Spleen (tissue), 7 donors: ENCODE data around the gene AZGP1.

ENCODE experiments used
- CTCF ChIP-seq, 11 experiments: fragments of 200-600 bp in 7 of 11; fragments of 450-650 bp in 4 of 11; sonication (generic) in 4 of 11; IDR thresholded peaks in 8 of 11; conservative IDR thresholded peaks in 3 of 11; 1 replicate in 7 of 11; 2 replicates in 4 of 11; pipeline versions ENCODE4 v1.4.0 to v1.8.0; 2016 to 2021; ENCODE audit warnings: antibody characterized with exemption in 11 of 11, inconsistent platforms in 4 of 11, mild to moderate bottlenecking in 1 of 11
- POLR2AphosphoS5 ChIP-seq, 3 donors: sonication (generic); formaldehyde crosslinking; IDR thresholded peaks; one replicate each; pipeline ENCODE4 v1.5.1; 2017; ENCODE audit warnings: antibody characterized with exemption in 3 of 3
- donor health status: DM: no; HTN: no; CAD: no; lungs with moderate emphysema.
- donor health status: DM: no; HTN: no; CAD: no.
- donor health status: DM: no; HTN: no; CAD: no.

GRCh38 chr7:100013328-100013676 is 37.5 kb upstream of the AZGP1 start:
- TF ChIP-seq POLR2AphosphoS5 (IDR thresholded peaks at IDR 0.05) (no peak), CTCF (IDR thresholded peaks at IDR 0.05 in 8 of 11, conservative IDR thresholded peaks at IDR 0.05 in 3 of 11) (no peak)
